Dermis blood vessel endothelial cell (primary cell): ENCODE measurements around the gene COTL1. TPM values are rescaled to one million over a fixed set of nuclear protein-coding genes. Genes with fewer than 3 reads are reported as not detected.
"Not testable (repeated sequence)": the region's sequence is repeated elsewhere in the genome, so short reads cannot be mapped to it uniquely, and the experiment has no call there.

Source experiments
- DNase-seq: peaks from one replicate; pipeline ENCODE4 v3.0.0; 2010
- total RNA-seq: library from RNA; depleted of rRNA; stranded (reverse); fragments of >200 nt; gene quantifications from 2 replicates; pipeline ENCODE4 v1.2.3, GENCODE V29; 2014

Gene COTL1
- total RNA-seq, 1 donor from 2014 or later = 125 TPM

DNA sequence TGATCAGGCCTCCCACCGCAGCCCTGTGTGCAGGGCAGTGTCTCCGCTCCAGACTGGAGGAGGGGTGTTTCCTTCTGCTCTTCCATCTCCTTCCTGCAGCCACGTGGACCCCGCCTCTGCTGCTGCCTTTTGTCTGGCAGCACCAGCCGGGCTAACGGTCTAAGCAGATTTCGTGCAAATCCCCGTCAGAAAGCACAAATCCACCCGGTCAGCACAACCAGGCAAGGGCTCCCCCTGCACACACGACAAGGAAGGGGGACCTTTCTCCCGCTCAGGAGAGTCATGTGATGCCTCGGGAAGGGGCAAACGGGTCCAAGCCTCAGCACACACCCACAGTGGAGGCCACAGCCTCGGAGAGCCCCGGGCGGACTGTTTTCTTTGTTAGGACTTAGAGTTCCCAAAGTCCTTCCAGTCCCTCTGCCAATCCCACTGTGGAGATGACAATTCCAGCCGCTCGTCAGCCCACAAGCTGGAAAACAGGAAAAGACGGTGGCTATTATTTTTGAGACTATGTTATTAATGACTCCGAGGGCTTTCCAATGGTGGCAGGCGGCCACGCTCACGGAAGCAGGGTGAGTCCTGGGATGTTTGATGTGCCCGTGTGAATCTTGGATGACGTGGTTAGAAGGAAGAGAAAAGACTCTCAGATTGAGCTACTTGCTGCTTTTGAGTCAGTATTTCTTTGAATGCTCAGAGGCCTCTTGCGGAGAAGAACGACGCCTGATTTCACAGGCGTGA is 90.9 kb downstream of the COTL1 start:
- peak; percentile 77 for DNase-seq

DNA sequence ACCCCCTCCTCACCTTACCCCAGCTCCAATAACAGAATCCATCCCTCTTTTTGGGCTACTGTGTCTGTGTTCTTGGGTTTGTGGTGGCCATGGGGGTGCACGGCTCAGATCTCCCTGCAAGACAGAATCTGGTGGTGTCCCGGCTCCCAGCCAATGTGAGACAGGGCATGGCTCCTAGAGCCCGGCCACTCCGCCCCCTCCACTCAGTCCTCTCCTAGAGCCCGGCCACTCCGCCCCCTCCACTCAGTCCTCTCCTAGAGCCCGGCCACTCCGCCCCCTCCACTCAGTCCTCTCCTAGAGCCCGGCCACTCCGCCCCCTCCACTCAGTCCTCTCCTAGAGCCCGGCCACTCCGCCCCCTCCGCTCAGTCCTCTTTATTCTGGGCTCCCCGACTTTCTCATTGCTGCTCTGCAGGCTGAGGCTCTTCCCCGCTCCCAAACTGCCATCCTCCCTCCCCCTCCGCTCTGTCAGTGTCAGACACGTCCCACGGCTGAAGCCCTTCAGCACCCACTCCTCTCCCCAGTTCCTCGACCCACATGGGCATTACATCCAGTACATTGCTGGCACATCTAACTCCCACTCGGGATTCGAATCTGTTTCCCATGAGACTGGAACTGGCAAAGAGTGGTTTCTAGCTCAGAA is 92.8 kb downstream of the COTL1 start:
- DNase-seq = not testable (repeated sequence)

DNA sequence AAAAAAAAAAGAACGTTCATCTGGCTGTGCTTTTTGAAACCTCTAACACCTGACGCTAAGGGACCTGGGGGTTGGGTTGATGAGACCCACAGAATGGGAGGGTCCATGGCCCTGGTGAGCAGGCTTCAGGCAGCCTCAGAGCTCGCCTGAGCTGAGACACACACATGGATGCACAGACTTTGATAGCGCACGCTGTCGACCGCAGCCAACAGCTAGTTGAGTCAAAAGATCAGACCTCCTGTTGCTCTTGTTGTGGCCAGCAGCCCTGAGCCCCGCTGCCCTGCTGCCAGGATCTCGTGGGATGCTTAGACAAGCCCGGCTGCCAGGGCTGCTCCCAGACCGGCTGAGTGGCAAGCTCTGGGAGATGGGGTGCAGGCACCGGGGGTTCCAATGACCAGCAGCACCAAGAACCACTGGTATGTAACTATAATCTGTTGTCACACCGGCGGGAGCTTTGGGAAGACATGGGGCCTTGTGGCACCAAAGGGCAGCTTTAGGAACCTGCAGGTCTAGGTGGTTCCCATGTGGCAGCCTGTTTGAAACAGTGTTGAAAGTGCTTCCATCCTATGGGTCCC is 93.4 kb downstream of the COTL1 start:
- no peak for DNase-seq

DNA sequence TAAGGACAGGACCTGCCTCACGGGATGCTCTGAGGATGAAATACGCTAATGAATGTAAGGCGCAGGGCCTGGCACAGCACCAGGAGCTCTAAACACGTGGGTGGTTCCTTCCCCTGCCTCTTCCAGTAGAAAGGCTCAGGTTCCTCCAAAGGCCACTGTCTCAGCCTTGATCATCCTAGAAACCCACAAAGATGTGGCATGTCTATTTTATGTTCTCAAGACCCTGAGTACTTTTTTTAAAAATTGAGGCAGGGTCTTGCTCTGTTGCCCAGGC is 96.4 kb downstream of the COTL1 start:
- no peak for DNase-seq

DNA sequence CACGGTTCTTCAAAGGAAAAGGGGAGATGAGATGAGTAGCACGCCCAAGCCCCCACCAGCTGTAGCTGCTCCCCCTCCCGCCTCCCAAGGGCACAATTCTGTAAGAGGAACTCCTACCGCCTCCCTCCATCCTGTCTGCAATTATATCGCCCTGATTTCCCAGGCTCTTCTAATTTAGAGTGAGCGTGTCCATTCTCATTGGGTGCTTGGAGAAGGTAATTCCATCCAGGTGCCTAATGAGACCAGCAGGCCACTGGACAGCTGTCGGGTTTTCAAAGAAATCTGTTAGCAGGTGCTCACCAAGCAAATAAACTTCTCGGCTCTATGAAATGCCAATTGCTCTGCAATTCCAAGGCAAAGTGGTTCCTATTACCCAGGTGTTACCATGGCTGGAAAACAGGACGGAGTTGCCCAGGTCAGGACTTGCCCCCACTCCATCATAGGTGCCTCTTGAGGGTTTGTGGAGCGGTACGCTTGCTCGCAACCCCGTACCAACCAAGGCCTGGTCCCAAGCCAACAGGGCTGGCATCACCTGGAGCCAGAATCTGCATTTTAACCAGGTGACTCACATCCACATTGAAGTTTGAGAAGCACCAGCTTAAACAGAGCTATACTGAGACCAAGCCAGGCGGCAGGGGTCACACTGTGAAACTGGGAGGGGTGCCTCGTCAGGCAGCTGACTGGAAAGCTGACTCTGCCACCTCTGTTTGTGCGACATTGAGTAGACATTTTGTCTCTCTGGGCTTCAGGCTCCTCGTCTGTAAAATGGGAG is 97.0 kb downstream of the COTL1 start:
- no peak for DNase-seq

DNA sequence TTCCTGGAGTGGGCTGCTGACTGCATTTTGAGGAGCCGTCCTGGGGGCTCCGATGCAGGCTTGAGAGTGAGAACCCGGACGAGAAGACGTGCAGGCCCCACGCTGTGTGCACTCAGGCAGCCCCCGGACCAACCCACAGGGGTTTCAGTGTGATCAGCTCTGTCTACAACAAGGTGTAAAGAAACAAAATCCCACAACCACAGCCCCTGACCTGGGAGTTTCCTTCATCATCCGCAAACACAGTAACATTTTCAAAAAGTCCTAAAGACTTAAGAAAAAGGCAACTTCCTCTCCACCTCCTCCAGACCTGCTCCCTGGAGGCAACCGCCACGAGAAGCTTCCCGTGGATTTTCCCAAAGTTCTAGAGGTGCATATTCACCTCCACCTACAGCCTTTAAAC is 98.0 kb downstream of the COTL1 start:
- DNase-seq = no peak

DNA sequence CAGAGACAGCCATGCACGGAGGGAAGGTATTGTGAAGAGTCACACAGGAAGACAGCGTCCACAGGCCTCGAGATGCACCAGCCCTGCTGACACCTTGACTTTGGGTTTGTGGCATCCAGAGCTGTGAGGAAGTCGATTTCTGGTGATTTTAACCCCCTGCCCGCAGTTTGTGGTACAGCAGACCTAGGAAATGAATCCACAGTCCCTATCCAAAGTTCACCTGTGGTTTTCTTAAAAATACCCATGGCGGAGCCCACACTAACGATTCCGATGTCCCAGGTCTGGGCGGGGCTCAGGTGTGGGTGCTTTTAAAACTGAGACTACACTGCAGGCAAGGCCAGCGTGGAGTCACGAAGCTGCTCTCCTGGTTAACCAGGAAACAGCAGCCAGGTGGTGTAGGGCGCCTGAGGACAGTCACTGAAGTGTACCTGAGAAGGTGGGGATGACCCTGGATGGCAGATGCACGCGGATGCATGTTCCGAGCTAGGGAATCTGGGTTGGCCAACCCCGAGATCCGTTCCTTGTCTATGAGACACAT is 99.0 kb downstream of the COTL1 start:
- no peak for DNase-seq

DNA sequence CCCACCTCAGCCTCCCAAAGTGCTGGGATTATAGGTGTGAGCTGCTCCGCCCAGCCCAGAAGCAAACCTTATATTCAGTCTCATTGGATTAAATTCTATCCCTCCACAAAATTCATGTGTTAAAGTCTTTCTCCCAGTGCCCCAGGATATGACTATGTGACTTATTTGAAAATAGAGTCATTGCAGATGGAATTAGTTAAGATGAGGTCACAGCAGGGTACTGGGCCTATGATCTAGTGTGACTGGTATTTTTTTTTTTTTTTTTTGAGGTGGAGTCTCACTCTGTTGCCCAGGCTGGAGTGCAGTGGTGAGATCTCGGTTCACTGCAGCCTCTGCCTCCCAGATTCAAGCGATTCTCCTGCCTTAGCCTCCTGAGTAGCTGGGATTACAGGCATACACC is 99.7 kb downstream of the COTL1 start:
- DNase-seq = not testable (repeated sequence)

DNA sequence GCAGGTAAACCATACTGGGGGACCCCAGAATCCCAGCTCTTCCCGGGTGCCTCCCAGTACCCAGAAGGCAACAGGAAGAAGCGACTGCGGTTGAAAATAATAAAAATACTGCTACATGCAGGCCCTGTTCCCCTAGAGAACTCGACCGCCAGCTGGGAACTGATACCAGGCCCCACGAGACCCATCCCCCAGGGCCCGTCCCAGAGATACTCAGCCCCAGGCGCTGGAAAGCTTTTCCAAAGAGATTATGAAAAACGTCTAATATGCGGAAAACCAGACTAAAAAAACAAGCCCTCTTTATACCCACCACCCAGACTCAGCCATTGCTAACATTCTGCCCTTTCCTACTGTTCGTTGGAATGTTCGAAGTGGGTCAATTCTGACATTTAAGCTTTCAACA is 100.5 kb downstream of the COTL1 start:
- no peak for DNase-seq

Other genes starting within 250 kb of the COTL1 start
- gene ATP2C2, start 249.5 kb downstream of the COTL1 start, total RNA-seq = not detected in 2 replicates
- 14.5 and 24.1 TPM in 2 replicates for gene MEAK7, start 113.4 kb downstream of the COTL1 start, total RNA-seq
- gene KLHL36, start 30.4 kb upstream of the COTL1 start, total RNA-seq = 68.8 and 74.0 TPM in 2 replicates
- 32.7 and 70.7 TPM in 2 replicates for gene USP10, start 81.9 kb upstream of the COTL1 start, total RNA-seq
- gene CRISPLD2, start 201.9 kb upstream of the COTL1 start, total RNA-seq = 0.42 and 1.0 TPM in 2 replicates